Testis (tissue), 3 donors: ENCODE data around the gene CHERP. TPM values are rescaled to one million over a fixed set of nuclear protein-coding genes. Genes with fewer than 3 reads are reported as not detected.

ENCODE experiments used
- DNase-seq: peaks from one replicate; pipeline ENCODE4 v3.0.0-alpha.2; 2019
- H3K27ac ChIP-seq, 2 donors: fragments of 200-600 bp; sonication (generic); one replicate each; pipeline ENCODE4 v1.5.1; 2019
- H3K27me3 ChIP-seq: fragments of 200-600 bp; sonication (generic); one replicate; pipeline ENCODE4 v1.5.1; 2019
- H3K36me3 ChIP-seq: fragments of 200-600 bp; sonication (generic); one replicate; pipeline ENCODE4 v1.5.1; 2017; ENCODE audit warnings: low read depth; ENCODE audit errors: missing control alignments
- H3K4me1 ChIP-seq: fragments of 200-600 bp; sonication (generic); one replicate; pipeline ENCODE4 v1.5.1; 2019
- H3K4me3 ChIP-seq, 2 donors: fragments of 200-600 bp; sonication (generic); one replicate each; pipeline ENCODE4 v1.5.1; 2017 to 2019
- H3K9me3 ChIP-seq: fragments of 200-600 bp; sonication (generic); one replicate; pipeline ENCODE4 v1.5.1; 2017
- CTCF ChIP-seq, 3 experiments: fragments of 450-650 bp in 2 of 3; fragments of 200-600 bp in 1 of 3; sonication (generic) in 1 of 3; IDR thresholded peaks; one replicate each; pipeline ENCODE4 v1.5.1; 2016 to 2019; ENCODE audit warnings: antibody characterized with exemption in 3 of 3, mild to moderate bottlenecking in 2 of 3, moderate library complexity in 1 of 3
- POLR2A ChIP-seq: fragments of 450-650 bp; IDR thresholded peaks from one replicate; pipeline ENCODE4 v1.6.1; 2017; ENCODE audit warnings: antibody characterized with exemption, mild to moderate bottlenecking, moderate library complexity
- WGBS, 2 donors: methylation state at CpG; one replicate each; pipeline ENCODE4 v1.1.5; 2018; 5-methylcytosine and 5-hydroxymethylcytosine counted together
- intact Hi-C: fragments of 100-400 bp; cut with DNase I; formaldehyde crosslinking; loops from one replicate; pipeline ENCODE4 v1.15.1; 2023; ENCODE audit warnings: low total_unique reads
- polyA plus RNA-seq: library from polyadenylated mRNA; stranded (reverse); fragments of 350-450 nt; fragmentation: Illumina TruSeq; extraction: RNeasy Lipid Tissue Mini Kit (QIAGEN cat#74804); gene quantifications from one replicate; pipeline ENCODE4 v1.2.3, GENCODE V29; 2014; ENCODE audit warnings: low read depth, low replicate concordance; ENCODE audit not compliant: insufficient read depth
- total RNA-seq, 2 donors: library from RNA; depleted of rRNA; stranded (reverse); fragments of >200 nt; gene quantifications; one replicate each; pipeline ENCODE4 v1.2.3, GENCODE V29; 2016

The CHERP gene
- total and polyA plus RNA-seq, 3 donors from 2014 or later, result 46.5 to 51.3 (median 49.3) TPM

DNA sequence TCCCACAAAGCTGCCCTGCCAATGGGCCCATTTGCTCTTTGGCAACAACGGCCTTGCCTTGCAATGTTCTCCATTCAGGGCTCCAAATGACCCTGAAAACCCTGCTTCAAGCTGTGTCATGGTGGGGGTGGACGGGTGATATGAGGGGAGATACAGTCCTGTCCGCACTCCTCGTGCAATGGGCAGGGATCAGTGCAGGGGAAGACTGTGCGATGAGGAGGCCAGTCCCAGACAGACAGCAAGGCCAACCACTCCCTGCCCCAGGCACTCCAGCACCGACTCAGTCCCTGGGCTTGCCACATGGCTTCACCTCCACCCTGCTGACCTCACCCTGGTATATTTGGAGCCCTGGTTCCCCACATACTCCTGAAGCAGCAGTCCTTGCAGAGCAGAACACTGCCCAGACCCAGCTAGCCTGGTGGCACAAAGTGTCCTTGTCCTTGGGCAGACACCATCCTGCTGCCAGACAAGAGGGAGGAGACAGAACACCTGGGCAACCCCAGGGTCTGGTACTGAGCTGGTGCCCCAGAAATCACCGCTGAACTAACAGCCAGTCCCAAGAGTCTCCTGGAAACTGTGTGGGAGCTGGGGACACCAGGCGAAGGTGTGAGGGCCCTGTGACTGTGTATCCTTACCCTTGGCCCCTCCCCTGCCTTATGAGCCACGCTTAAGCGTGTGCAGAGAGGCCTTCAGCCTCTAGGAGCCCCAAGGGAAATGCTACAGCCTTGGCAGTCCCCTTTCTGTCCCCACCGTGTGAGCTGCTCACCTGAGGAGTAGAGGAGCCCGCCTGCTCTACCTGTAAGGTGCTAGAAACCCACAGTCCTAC, 39.1 kb upstream of the CHERP start:
- peak overlapping the region; percentile 63 to 65 for H3K27ac ChIP-seq
- no peak overlapping the region for H3K4me3 ChIP-seq
- intact Hi-C loops, result no loop called here
- H3K27me3 ChIP-seq, result no peaks in the 10 kb centered on the region
- H3K36me3 ChIP-seq, result no peaks in the 10 kb centered on the region
- H3K4me1 ChIP-seq, result peaks cover 75% of the 10 kb centered on the region
- 54 to 84% methylated on average over 5 to 12 of the region's 12 CpGs for WGBS, 2 donors
- DNase-seq, result peak; percentile 84
- TF ChIP-seq CTCF (IDR thresholded peaks at IDR 0.05) (no peak), POLR2A (no peak)
- no peaks in the 10 kb centered on the region for H3K9me3 ChIP-seq

DNA sequence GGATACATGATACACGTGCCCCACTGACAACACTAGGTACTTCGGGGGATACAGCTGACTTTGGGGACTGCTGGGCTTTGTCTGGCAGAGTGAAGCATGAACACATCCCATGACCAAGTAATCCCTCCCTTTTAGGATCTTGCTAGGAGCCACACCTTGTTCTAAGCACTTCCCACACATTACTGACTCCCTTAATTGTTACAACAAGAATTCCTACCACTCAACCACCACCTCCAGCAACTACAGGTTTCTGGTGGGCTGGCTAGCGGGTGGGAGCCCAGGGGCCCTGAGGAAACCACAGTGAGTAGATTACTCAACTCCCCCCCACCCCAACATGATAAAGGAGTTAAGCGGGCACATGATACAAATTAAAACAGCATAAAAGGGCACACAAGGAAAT, 37.1 kb upstream of the CHERP start:
- H3K27me3 ChIP-seq, result no peaks in the 10 kb centered on the region
- H3K4me1 ChIP-seq, result peaks cover 55% of the 10 kb centered on the region
- TF ChIP-seq CTCF (IDR thresholded peaks at IDR 0.05) (no peak), POLR2A (no peak)
- intact Hi-C loops, result no loop called here
- H3K9me3 ChIP-seq, result no peaks in the 10 kb centered on the region
- whole genome bisulfite sequencing, 2 donors, result 68 to 73% methylated on average over 4 of the region's 4 CpGs
- no peaks in the 10 kb centered on the region for H3K36me3 ChIP-seq
- no peak overlapping the region for H3K4me3 ChIP-seq
- H3K27ac ChIP-seq, result no peak overlapping the region
- DNase-seq, result no peak

GRCh38 chr19:16577531-16577985, 35.3 kb upstream of the CHERP start:
- intact Hi-C loops, result no loop called here

GRCh38 chr19:16576690-16577530, 34.7 kb upstream of the CHERP start:
- no peaks in the 10 kb centered on the region for H3K36me3 ChIP-seq
- TF ChIP-seq POLR2A, result no peak
- no peak for TF ChIP-seq CTCF (IDR thresholded peaks at IDR 0.05)

More at GRCh38 chr19:16577531-16577985, 35.3 kb upstream of the CHERP start:
- H3K9me3 ChIP-seq, result no peaks in the 10 kb centered on the region
- no peak for DNase-seq
- WGBS, 2 donors, result 76% methylated on average over 17 of the region's 17 CpGs; no CpG with 5 or more reads in 1 of the 2 donors
- H3K4me3 ChIP-seq, result no peak overlapping the region
- TF ChIP-seq POLR2A (no peak), CTCF (IDR thresholded peaks at IDR 0.05) (no peak)
- no peaks in the 10 kb centered on the region for H3K27me3 ChIP-seq
- peaks cover 37% of the 10 kb centered on the region for H3K4me1 ChIP-seq
- H3K36me3 ChIP-seq, result no peaks in the 10 kb centered on the region
- H3K27ac ChIP-seq, result no peak overlapping the region

More at GRCh38 chr19:16576690-16577530, 34.7 kb upstream of the CHERP start:
- no peak for DNase-seq
- intact Hi-C loops, result no loop called here
- Histone ChIP-seq H3K4me3 (no peak overlapping the region), H3K27ac (no peak overlapping the region), H3K9me3 (no peaks in the 10 kb centered on the region), H3K27me3 (no peaks in the 10 kb centered on the region), H3K4me1 (peaks cover 31% of the 10 kb centered on the region)
- 78 to 88% methylated on average over 8 to 50 of the region's 52 CpGs for WGBS, 2 donors
